ENCODE data around the gene SLC35B1. TPM values are rescaled to one million over a fixed set of nuclear protein-coding genes. Genes with fewer than 3 reads are reported as not detected.
A peak's percentile ranks its signal among the peaks of the same experiment; 100 is the strongest.

Gene SLC35B1
- total and polyA plus RNA-seq, 10 of the 15 experiments (the other 5 are each of a cell fraction or from before 2014, with no cell fraction given), result 40.0 to 113 (median 51.6) TPM

GRCh38 chr17:49739641-49740271 lies 32.0 kb upstream of the SLC35B1 start:
- WGBS (ENCODE audit: insufficient coverage, insufficient replicate concordance, low lambda C conversion rate, missing lambda C conversion rate), result 18% methylated on average over 7 of the region's 7 CpGs
- Histone ChIP-seq H3K4me2 (ENCODE audit: control insufficient read depth, insufficient read depth) (peak overlapping the region; percentile 90), H3K4me1 (ENCODE audit: control insufficient read depth, insufficient read depth, low read length) (peaks cover 44% of the 10 kb centered on the region), H3K79me2 (ENCODE audit: control insufficient read depth, insufficient read depth, low read length) (peaks cover 21% of the 10 kb centered on the region), H2AFZ (ENCODE audit: control insufficient read depth, low read depth, low read length) (peak overlapping the region; percentile 27; the same call in 1 of the 2 replicates), H3K36me3 (ENCODE audit: control insufficient read depth in 2 of 2, insufficient read depth in 2 of 2, low read length in 1 of 2) (no peaks in the 10 kb centered on the region; a peak in 2 of 4 replicates), H3K4me3 (peak overlapping the region; percentile 31; the same call in 1 of the 2 replicates), H3K9me3 (replicated peaks; ENCODE audit: control insufficient read depth, insufficient read depth, low read length) (no peaks in the 10 kb centered on the region), H4K20me1 (ENCODE audit: control insufficient read depth, insufficient read depth) (no peaks in the 10 kb centered on the region), H3K27ac (ENCODE audit: control insufficient read depth, insufficient read depth) (peak overlapping the region; percentile 79), H3K27me3 (replicated peaks in 1 of 2; ENCODE audit: control insufficient read depth in 2 of 2, insufficient read depth in 2 of 2, low read length in 1 of 2) (no peaks in the 10 kb centered on the region), H3K9ac (ENCODE audit: control insufficient read depth, insufficient read depth, low read length) (peak overlapping the region; percentile 10; the same call in 1 of the 2 replicates)
- POLR2A ChIA-PET, result interaction anchor here (0.7 to 5.4 kb wide), 5 partner anchors 7 to 1175 kb away, joined by 3 to 32 read pairs (median 5); partner anchors contain the start of gene FAM117A
- in situ Hi-C loops (cut with MboI), result no loop called here
- BruUV-seq (replicated peaks), result TSS peak; percentile 69
- peak; percentile 77 for ATAC-seq
- FAIRE-seq, result peak; percentile 69
- RAD21 ChIA-PET (ENCODE audit: unreplicated experiment), result interaction anchor here (0.7 to 3.6 kb wide), 3 partner anchors 9 to 44 kb away, joined by 3 to 14 read pairs (median 4); no protein-coding TSS in a partner anchor
- intact Hi-C loops (cut with micrococcal nuclease; ENCODE audit: unreplicated experiment), result loop anchor here (2.0 kb wide), 1 partner anchor 31 kb away; no protein-coding TSS in a partner anchor
- CTCF ChIA-PET, result interaction anchor here (0.9 to 7.1 kb wide), 5 partner anchors 10 to 170 kb away, joined by 3 to 46 read pairs (median 4); partner anchors contain the start of genes FAM117A and SLC35B1
- SMC1A ChIA-PET (ENCODE audit: uncharacterized antibody, unreplicated experiment), result interaction anchor here (0.8 to 6.0 kb wide), 4 partner anchors 9 to 31 kb away, joined by 3 to 86 read pairs (median 31); partner anchors contain the start of genes FAM117A and SLC35B1
- DNase-seq (ENCODE audit: low read depth, low spot score), result no peak
- TF ChIP-seq SUPT20H (IDR thresholded peaks at IDR 0.05; ENCODE audit: borderline replicate concordance, control insufficient read depth, low read depth, low read length), result no peak
- TF ChIP-seq YY1 (IDR thresholded peaks at IDR 0.05; ENCODE audit: low read depth, low read length), result no peak; the same call in 1 of the 2 replicates
- TF ChIP-seq USF2 (IDR thresholded peaks at IDR 0.05; ENCODE audit: borderline replicate concordance, low read depth, low read length), result no peak
- TF ChIP-seq ZNF592 (IDR thresholded peaks at IDR 0.05), result no peak
- no peak for TF ChIP-seq REST (IDR thresholded peaks at IDR 0.05; ENCODE audit: low read depth, low read length)
- TF ChIP-seq ATF2 (IDR thresholded peaks at IDR 0.05; ENCODE audit: low read length), result no peak
- peak; percentile 95 for TF ChIP-seq ZBED1 (IDR thresholded peaks at IDR 0.05; ENCODE audit: borderline replicate concordance)
- no peak for TF ChIP-seq NR2C1 (IDR thresholded peaks at IDR 0.05)
- no peak for TF ChIP-seq SREBF2 (IDR thresholded peaks at IDR 0.05; ENCODE audit: low read length)
- TF ChIP-seq CHD2 (IDR thresholded peaks at IDR 0.05; ENCODE audit: borderline replicate concordance, low read depth, low read length), result 0 out of 2 replicates have a peak, but pooled peaks have one; percentile 11
- TF ChIP-seq NFXL1 (IDR thresholded peaks at IDR 0.05; ENCODE audit: borderline replicate concordance), result no peak
- TF ChIP-seq ZZZ3 (IDR thresholded peaks at IDR 0.05; ENCODE audit: control insufficient read depth, insufficient read length, low read depth), result no peak
- no peak for TF ChIP-seq SREBF1 (IDR thresholded peaks at IDR 0.05; ENCODE audit: low read length)
